A549 treated with DMSO at 1 μM for 4 hours (cell line): ENCODE results near the gene WASL. TPM values are rescaled to one million over a fixed set of nuclear protein-coding genes. Genes with fewer than 3 reads are reported as not detected.

Experiments
- total RNA-seq: library from RNA; stranded (reverse); fragments of 200-300 nt; extraction: Qiagen RNA extraction; gene quantifications from 5 replicates; pipeline ENCODE4 v1.2.3, GENCODE V29; 2022; ENCODE audit warnings: low read depth

WASL gene
- 21.2 to 27.6 TPM (median 25.3 TPM) in 5 replicates for total RNA-seq

DNA sequence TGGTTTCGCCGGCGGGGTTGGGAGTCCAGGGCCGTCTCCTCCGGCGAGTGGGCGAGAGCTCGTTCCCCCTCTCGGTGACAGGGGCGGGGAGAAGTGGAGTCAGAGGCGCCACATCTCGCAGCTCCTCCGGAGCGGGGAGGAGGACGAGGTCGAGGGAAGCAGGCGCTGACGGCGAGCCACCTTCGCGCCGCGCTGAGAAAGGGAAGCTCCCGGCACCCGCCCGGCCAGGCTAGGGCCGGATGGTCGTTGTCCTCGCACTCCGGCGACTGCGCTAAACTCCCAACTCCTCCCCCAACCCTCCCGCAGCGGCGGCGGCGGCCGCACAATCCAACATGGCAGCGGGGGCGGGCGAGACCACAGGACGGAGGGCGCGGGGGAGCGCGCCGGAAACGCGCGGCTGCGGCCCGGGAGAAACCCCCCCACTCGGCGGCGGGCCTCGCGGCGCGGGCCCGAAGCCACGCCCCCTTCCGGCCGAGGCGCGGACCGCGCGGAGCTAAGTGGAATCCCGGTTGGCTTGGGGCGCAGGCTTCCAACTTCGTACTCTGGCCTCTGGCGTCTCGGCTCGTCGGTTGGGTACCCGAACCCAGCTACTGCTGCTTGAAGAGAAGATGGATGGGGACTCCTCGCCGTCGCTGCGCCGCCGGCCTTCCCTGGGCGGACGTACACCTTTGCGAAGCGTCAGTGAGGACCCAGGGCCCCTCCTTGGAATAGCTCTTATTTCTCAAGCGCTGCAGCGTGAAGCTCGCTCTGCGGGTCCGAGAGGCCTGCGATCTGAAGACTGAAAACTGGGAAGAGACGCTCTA is at the start of gene WASL:
WASL (minus strand) TSS at position 270 of the 803 bp plus-strand sequence; CDS start at position 1, 269 bp downstream.

DNA sequence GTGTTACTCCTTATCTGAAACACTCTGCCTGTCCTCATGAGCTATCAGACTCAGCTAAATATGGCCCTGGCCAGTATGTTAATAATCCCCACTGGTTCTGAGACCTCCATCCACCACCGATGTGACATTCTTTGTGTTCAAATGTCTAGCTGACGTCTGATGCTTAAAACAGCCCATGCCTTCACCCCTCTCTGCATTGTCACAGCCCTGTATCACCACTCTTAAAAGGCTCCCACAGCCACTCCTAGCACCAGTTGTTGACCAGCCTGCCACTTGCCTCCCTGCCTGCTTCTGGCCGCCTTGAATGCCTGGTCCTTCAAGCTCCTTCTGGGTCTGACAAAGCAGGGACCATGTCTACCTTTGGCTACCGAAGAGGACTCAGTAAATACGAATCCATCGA is 93.2 kb downstream of the WASL start, which contains the start of gene LMOD2:
LMOD2 (plus strand) TSS at position 253 of the 400 bp plus-strand sequence; CDS start at position 351, 98 bp downstream.

Other genes with a start within 250 kb of the WASL start
- gene IQUB, start 214.4 kb downstream of the WASL start, total RNA-seq: 0.07 to 0.13 TPM (median 0.07 TPM) in 3 of 5 replicates, not detected in the others
- 30.1 to 42.6 TPM (median 34.8 TPM) in 5 replicates for gene NDUFA5, start 191.2 kb downstream of the WASL start, total RNA-seq
- not detected in 5 replicates for gene ASB15, start 147.2 kb downstream of the WASL start, total RNA-seq
- gene LMOD2, start 93.1 kb downstream of the WASL start, total RNA-seq: not detected in 5 replicates
- 0.07 TPM in 1 of 5 replicates, not detected in the others for gene HYAL4, start 96.2 kb upstream of the WASL start, total RNA-seq
- gene SPAM1, start 176.2 kb upstream of the WASL start, total RNA-seq: not detected in 5 replicates